GM18873 (cell line): ENCODE results near the gene CCDC8.
"Not testable (repeated sequence)": the region's sequence is repeated elsewhere in the genome, so short reads cannot be mapped to it uniquely, and the experiment has no call there.

ENCODE experiments used
- ATAC-seq: cut with Tn5 transposase; IDR thresholded peaks from one replicate; pipeline ENCODE4 v1.9.1; 2021; ENCODE audit warnings: mild to moderate bottlenecking, moderate library complexity, moderate number of reproducible peaks; ENCODE audit not compliant: unreplicated experiment, low FRiP score

Gene CCDC8, protein sequence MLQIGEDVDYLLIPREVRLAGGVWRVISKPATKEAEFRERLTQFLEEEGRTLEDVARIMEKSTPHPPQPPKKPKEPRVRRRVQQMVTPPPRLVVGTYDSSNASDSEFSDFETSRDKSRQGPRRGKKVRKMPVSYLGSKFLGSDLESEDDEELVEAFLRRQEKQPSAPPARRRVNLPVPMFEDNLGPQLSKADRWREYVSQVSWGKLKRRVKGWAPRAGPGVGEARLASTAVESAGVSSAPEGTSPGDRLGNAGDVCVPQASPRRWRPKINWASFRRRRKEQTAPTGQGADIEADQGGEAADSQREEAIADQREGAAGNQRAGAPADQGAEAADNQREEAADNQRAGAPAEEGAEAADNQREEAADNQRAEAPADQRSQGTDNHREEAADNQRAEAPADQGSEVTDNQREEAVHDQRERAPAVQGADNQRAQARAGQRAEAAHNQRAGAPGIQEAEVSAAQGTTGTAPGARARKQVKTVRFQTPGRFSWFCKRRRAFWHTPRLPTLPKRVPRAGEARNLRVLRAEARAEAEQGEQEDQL

DNA sequence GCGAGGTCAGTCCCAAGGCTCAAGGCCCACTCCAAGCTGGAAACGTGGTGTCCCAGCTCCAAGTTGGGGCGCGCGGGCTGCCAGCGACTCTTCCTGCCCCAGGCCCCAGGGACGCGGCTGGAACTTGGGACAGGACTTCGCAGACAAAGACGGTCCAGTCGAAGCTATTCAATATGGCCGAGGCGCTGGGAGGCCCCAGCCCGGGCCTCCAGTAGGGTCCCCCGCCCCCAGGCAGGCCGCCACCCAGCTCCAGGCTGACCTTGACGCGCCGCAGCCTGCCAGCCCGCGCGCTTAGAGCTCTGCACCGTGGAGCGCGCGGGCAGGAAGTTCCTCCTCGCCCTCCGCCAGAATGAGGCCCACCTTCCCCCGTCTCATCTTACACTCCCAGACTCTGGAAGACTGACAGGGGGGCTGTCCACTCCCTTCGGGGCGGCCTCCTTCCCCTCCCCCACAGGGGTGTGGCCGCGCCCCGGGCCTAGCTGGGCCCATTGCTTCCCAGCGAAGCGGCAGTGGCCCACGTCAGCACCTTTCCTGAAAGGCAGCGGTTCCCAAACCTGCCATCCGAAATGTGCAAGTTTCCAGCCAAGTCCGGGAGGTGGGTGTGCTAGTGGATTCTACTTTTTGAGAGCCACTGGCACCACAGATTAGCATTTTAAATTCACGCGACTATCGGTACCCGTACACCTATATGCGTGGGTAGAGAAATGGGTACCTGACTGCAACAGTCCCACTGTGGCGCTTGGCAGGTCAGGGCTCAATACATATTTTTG lies at the start of gene CCDC8:
Gene CCDC8, minus strand, starts transcription at position 303 of the 770 bp plus-strand sequence. CDS start 754 bp downstream, outside the sequence.
- ATAC-seq = no peak

DNA sequence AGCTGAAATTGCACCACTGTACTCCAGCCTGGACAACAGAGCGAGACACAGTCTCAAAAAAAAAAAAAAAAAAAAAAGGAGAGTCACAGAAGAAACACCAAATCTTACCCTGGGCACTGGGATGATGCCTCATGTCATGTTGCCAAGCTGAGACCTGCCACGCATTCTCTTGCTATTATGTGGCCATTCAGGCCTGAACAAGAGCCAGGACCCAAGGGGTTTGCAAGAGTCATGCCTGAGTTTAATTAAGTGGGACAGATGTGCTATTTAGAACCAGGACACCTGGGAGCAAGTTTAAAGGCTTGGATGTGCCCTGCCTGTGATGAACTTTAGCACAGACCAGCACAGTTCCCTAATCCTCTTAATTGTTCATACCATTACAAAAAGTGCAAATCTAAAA lies 48.2 kb upstream of the CCDC8 start:
- ATAC-seq = no peak

- ATAC-seq = no peak
Measured at GRCh38 chr19:46460981-46461380, 47.6 kb upstream of the CCDC8 start.

GRCh38 chr19:46460055-46460454 lies 46.7 kb upstream of the CCDC8 start:
- ATAC-seq = no peak

DNA sequence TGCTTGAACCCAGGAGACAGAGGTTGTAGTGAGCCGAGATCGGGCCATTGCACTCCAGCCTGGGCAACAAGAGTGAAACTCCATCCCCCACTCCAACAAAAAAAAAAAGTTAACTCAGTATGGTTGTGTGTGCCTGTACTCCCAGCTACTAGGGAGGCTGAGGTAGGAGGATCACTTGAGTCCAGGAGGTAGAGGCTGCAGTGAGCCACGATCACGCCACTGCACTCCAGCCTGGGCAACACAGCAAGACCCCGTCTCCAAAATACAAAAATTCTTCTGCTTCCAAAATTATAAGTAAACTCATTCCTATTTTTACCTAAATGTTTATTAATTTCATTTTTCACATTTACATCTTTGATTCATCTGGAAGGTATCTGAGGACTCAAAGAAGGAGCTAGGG lies 43.6 kb upstream of the CCDC8 start:
- no peak for ATAC-seq

DNA sequence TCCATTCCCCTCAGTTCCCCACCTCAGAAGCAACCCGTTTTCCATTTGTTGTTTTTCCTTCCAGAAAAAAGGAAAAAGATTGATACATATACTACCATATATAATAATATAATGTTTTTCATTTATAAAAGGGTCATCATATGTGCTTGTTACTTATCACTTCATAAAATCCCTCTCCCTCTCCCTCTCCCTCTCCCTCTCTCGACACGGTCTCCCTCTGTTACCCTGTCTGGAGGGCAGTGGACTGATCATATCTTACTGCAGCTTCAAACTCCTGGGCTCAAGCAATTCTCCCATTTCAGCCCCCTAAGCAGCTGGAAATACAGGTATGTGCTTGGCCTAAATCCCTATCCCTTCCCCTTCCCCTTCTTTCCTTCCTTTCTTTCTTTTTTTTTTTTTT lies 40.9 kb upstream of the CCDC8 start:
- no peak for ATAC-seq

GRCh38 chr19:46453661-46454060 lies 40.3 kb upstream of the CCDC8 start:
- no peak for ATAC-seq

DNA sequence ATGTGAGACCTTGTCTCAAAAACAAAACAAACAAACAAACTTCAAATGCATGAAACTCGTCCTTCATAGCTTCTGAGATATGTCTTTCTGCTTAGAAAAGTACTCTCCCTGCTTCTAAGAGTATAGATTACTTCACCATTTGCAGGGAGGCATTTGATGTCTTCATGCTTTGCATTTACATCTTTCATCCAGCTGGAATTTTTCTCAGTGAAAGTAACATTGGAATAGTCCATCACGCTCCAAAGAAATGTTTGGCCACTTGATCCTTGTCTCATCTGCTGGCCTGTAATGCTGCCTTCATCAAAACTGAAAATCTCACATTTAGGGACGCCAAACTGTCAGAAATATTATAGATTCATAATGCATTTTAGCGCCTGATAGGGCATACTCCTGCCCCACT lies 38.8 kb upstream of the CCDC8 start:
- no peak for ATAC-seq

DNA sequence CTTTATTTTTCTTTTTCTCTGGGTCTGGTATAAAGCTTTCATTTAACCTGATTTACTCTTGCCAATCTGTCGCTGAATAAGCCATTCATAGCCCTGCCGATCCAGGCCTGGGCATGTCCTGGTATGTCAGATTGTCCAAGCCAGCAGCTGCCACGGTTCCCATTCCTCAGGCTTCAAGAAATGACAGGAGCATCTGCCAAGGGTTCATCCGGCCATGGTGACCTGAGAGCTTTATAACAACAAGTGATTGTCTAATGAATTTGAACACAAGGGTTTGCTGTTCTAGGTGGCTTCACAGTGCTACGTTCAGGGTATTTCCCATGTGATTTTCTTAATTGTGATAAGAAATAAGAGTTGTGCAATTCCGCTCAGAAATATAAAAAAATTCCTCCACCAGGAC lies 38.0 kb upstream of the CCDC8 start:
- ATAC-seq = no peak

GRCh38 chr19:46450737-46451136 lies 37.4 kb upstream of the CCDC8 start:
- ATAC-seq = no peak

GRCh38 chr19:46449228-46449627 lies 35.9 kb upstream of the CCDC8 start:
- no peak for ATAC-seq

DNA sequence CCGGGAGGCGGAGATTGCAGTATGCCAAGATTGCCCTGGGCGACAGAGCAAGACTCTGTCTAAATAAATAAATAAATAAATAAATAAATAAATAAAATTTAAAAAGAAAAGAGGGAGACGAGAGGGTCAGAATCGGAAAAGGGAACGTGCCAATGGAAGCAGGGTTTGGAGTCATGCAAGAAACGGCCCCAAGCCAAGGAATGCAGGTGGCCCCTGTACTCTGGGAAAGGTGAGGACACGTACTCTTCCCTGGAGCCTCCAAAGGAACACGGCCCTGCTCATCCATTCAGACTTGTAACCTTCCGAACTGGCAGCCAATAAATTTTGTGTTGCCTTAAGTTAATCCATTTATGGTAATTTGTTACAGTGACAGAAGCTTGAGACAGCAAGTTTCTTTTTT lies 35.2 kb upstream of the CCDC8 start:
- no peak for ATAC-seq

GRCh38 chr19:46447824-46448223 lies 34.5 kb upstream of the CCDC8 start:
- ATAC-seq = no peak

GRCh38 chr19:46447006-46447405 lies 33.6 kb upstream of the CCDC8 start:
- no peak for ATAC-seq

GRCh38 chr19:46446021-46446420 lies 32.7 kb upstream of the CCDC8 start:
- ATAC-seq = no peak

DNA sequence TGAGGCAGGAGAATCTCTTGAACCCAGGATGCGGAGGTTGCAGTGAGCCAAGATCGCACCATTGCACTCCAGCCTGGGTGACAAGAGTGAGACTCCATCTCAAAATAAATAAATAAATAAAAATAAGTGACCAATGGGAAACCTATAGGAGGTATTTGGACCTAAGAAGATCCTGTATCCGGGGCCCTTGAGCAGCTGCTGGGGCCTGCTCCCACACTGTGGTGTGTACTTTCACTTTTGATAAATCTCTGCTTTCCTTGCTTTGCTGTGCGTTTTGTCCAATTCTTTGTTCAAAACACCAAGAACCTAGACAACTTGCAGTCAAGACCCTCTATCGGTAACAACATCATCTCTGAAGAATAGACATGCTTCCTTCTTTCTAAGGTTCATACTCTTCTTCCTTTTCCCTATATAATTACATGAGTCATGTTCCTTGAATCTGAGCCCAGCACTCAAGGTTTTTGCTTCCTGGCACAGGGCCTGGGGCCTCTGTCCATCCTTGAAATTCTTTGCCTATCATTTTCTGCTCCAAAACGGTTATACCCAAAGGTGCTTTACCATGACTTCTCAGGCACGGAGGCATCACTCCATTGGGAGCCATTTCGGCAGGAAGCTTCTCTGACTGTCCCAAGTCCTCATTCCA lies 29.6 kb upstream of the CCDC8 start:
- ATAC-seq = no peak

GRCh38 chr19:46441866-46442265 lies 28.5 kb upstream of the CCDC8 start:
- no peak for ATAC-seq

GRCh38 chr19:46435689-46436088 lies 22.3 kb upstream of the CCDC8 start:
- ATAC-seq = not testable (repeated sequence)

DNA sequence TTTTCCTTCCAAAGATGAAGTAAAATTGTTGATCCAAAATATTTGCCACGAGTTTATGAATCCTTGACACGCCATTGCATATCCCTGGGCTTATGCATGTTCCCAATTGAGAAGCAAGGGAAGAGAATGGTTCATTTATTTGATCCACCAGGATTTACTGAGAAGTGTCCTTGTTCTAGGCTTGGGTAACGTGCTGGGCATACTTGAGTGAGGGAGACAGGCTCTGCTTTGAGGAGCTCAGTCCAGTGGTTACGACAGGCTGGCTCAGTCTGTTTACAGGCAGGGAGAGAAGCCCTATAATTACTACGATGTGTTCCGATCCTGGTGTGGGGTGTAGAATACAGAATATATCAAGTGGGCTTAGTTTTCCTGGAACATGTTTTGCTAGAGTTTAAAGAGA lies 21.6 kb upstream of the CCDC8 start:
- ATAC-seq = no peak

GRCh38 chr19:46433470-46433869 lies 20.1 kb upstream of the CCDC8 start:
- ATAC-seq = not testable (repeated sequence)

GRCh38 chr19:46431824-46432223 lies 18.5 kb upstream of the CCDC8 start:
- no peak for ATAC-seq
